IgD-negative memory B cell (primary cell): Measurements from ENCODE around the gene NHLRC3. TPM values are rescaled to one million over a fixed set of nuclear protein-coding genes. Genes with fewer than 3 reads are reported as not detected.
"Not testable (repeated sequence)": the region's sequence is repeated elsewhere in the genome, so short reads cannot be mapped to it uniquely, and the experiment has no call there.

Experiments
- H3K27ac Mint-ChIP-seq, 3 donors: one replicate each; pipeline ENCODE4 v1.8.0; 2020 to 2022; ENCODE audit warnings: mild to moderate bottlenecking in 3 of 3, mixed read lengths in 3 of 3, moderate library complexity in 1 of 3
- H3K27me3 Mint-ChIP-seq: one replicate; pipeline ENCODE4 v1.8.0; 2021; ENCODE audit warnings: mixed read lengths
- H3K36me3 Mint-ChIP-seq: one replicate; pipeline ENCODE4 v1.8.0; 2020; ENCODE audit warnings: mild to moderate bottlenecking, mixed read lengths
- H3K4me1 Mint-ChIP-seq, 3 donors: one replicate each; pipeline ENCODE4 v1.8.0; 2020 to 2022; ENCODE audit warnings: mixed read lengths in 3 of 3, mild to moderate bottlenecking in 1 of 3
- H3K4me3 Mint-ChIP-seq, 4 donors: one replicate each; pipeline ENCODE4 v1.8.0; 2020 to 2022; ENCODE audit warnings: mild to moderate bottlenecking in 4 of 4, mixed read lengths in 4 of 4, moderate library complexity in 3 of 4
- H3K9me3 Mint-ChIP-seq, 3 donors: one replicate each; pipeline ENCODE4 v1.8.0; 2020 to 2021; ENCODE audit warnings: mixed read lengths in 3 of 3, mild to moderate bottlenecking in 1 of 3
- polyA plus RNA-seq: library from polyadenylated mRNA; unstranded; fragments of 300-500 nt; fragmentation: Illumina TruSeq; gene quantifications from one replicate; pipeline ENCODE4 v1.2.3, GENCODE V29; 2021

The NHLRC3 gene, protein sequence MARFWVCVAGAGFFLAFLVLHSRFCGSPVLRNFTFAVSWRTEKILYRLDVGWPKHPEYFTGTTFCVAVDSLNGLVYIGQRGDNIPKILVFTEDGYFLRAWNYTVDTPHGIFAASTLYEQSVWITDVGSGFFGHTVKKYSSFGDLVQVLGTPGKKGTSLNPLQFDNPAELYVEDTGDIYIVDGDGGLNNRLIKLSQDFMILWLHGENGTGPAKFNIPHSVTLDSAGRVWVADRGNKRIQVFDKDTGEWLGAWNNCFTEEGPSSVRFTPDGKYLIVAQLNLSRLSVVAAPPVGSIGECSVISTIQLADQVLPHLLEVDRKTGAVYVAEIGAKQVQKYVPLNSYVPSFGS
- polyA plus RNA-seq: 4.8 TPM

DNA sequence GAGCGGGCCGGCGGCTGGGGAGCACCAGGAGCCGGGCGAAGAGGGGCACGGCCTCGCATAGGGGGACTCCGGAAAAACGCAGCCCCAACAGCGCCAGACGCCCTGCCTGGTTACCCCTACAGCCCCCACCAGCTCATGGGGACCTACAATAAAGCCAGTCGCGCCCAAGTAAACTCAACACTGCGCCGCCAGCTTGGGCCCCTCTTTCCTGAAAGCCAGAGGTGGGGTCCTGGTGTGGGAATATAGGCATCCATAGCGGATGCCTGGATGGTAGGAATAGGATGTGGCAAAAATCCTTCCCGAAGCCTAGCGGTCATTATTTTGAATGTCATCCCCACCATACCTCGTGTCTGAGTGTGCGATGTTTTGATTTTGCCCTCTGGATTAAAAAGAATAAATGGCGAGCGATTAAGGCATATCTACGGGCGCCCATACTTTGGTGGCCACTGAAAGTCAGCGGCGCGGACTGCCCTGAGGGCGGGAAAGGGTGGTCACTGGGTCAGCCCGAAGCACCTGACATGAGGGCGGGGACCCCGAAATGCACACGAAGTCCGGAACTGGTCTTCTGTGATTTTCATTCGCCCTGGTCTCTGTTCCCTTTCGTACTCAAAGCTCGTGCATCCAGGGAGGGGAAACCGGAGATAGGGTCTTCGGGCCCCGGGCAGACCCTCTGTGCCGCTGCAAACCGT is at the start of gene NHLRC3, which contains the start of gene PROSER1:
NHLRC3 (plus strand) TSS at position 577 of the 689 bp plus-strand sequence. CDS start 184 bp downstream, outside the sequence.
PROSER1 (minus strand) TSS at position 210 of the 689 bp plus-strand sequence. CDS start 847 bp downstream, outside the sequence.
- Mint-ChIP-seq H3K4me3 (peak within 1 kb of the TSS; percentile 95 to 99 (median 98)), H3K27me3 (no peaks in the 10 kb centered on the region), H3K36me3 (peaks cover 5% of the 10 kb centered on the region), H3K4me1 (peaks cover 42 to 63% (median 43%) of the 10 kb centered on the region in 3 donors), H3K9me3 (no peaks in the 10 kb centered on the region), H3K27ac (peak within 1 kb of the TSS; percentile 92 to 99 (median 99))

DNA sequence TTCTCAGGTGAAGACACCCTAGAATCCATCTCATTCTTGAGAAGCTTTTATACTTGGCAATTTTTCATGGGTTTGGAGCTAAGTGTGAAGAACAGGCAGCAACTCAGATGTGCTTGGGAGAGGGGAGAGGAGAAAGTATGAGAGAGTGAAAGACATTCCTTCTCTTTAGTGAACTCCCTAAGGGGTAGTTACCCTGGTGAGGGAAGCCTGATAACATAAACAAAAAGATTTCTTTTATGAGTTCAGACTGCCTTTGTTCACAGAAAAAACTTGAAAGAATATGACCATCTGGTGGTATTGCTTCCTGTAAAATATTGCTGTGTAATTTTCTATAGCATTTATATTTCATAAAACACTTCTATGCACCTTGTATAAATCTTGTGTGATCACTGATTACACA is 47.6 kb upstream of the NHLRC3 start, which contains the start of gene STOML3:
STOML3 (minus strand) TSS at position 139 of the 400 bp plus-strand sequence; CDS start at position 29, 110 bp downstream.
- H3K36me3 Mint-ChIP-seq: no peaks in the 10 kb centered on the region
- peaks cover 5% of the 10 kb centered on the region for H3K27me3 Mint-ChIP-seq
- no peak within 1 kb of the TSS for H3K4me3 Mint-ChIP-seq
- no peaks in the 10 kb centered on the region for H3K4me1 Mint-ChIP-seq
- no peaks in the 10 kb centered on the region for H3K9me3 Mint-ChIP-seq
- H3K27ac Mint-ChIP-seq: no peak within 1 kb of the TSS

DNA sequence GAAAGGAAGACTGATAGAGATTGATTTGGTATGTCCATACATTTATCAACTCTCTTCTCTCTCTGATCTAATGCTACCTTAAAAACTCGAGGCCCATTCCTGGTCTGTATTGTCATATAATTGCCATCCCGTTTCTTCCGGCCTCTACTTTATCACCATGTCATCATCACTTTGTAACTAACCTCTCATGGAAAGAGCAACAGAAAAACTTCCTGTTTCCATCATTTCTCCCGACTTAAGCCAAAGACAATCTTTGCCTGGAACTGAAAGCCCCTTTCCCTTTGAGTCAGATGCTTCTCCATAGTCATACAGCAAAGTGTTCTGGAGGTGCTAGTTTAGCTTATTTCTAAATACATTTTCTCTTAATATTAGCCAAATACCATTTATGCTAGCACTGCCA is 44.9 kb upstream of the NHLRC3 start:
- peaks cover 0 to 2% (median 0%) of the 10 kb centered on the region in 3 donors for H3K9me3 Mint-ChIP-seq
- H3K4me1 Mint-ChIP-seq: no peaks in the 10 kb centered on the region
- H3K27me3 Mint-ChIP-seq: peaks cover 5% of the 10 kb centered on the region
- H3K36me3 Mint-ChIP-seq: no peaks in the 10 kb centered on the region
- no peak overlapping the region for H3K27ac Mint-ChIP-seq
- no peak overlapping the region for H3K4me3 Mint-ChIP-seq

DNA sequence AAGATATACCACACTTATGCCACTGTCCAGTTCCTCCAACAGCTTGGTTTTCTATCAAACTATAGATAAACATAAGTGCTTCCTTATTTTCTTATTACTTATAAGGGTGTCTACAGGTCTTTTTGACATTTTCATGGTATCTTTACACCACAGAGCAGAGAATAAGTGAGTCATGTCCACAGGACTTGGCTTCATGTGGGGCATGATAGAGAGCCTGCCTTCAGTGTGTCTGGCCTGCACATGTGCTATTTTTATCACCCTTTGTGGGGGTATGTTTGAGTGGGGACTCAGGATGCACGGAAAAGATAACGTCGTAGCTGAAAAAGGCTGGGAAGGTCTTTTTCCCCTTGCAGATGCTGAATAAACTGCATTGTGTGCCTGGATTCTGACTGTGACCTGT is 39.5 kb upstream of the NHLRC3 start:
- Mint-ChIP-seq H3K9me3 (peaks cover 0 to 2% (median 0%) of the 10 kb centered on the region in 3 donors), H3K36me3 (no peaks in the 10 kb centered on the region), H3K27me3 (no peaks in the 10 kb centered on the region), H3K4me1 (no peaks in the 10 kb centered on the region), H3K27ac (no peak overlapping the region), H3K4me3 (no peak overlapping the region)

DNA sequence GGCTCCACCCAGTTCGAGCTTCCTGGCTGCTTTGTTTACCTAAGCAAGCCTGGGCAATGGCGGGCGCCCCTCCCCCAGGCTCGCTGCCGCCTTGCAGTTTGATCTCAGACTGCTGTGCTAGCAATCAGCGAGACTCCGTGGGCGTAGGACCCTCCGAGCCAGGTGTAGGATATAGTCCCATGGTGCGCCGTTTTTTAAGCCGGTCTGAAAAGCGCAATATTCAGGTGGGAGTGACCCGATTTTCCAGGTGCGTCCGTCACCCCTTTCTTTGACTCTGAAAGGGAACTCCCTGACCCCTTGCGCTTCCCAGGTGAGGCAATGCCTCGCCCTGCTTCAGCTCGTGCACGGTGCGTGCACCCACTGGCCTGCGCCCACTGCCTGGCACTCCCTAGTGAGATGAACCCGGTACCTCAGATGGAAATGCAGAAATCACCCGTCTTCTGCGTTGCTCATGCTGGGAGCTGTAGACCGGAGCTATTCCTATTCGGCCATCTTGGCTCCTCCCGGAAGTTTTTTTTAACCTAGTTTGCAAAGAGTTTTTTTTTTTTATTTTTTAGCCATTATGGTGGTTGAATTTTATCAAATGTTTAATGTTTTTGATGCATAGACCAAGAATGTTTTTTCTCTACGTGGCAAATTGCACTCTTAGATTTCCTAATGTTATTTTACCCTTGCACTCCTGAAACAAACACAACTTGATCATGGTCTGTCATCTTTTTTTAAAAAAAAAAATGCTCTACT is 31.7 kb upstream of the NHLRC3 start:
- H3K36me3 Mint-ChIP-seq, H3K9me3 Mint-ChIP-seq, H3K4me1 Mint-ChIP-seq, H3K27me3 Mint-ChIP-seq, H3K27ac Mint-ChIP-seq, H3K4me3 Mint-ChIP-seq: not testable (repeated sequence)

DNA sequence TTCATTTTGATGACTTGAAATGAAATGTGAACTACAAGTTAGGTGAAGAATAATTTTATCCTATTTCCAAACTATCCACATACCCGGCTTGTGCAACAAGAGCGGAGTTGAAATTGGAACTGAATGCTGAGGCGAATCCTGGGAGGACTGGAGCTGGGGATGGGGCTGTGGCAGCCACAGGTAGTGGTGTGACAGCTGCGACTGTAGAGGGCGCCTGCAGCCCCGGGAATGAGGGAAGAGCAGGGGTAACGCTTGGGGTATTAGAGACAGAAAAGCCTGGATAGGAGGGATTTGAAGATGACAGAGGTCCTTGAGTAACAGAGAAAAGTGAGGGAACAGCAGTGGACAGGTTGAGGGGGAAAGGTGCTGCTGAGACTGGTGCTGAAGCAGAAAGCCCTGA is 25.6 kb upstream of the NHLRC3 start:
- Mint-ChIP-seq H3K9me3 (peaks cover 0 to 2% (median 0%) of the 10 kb centered on the region in 3 donors), H3K27ac (no peak overlapping the region), H3K27me3 (no peaks in the 10 kb centered on the region), H3K36me3 (peaks cover 21% of the 10 kb centered on the region), H3K4me3 (no peak overlapping the region), H3K4me1 (peaks cover 0 to 3% (median 0%) of the 10 kb centered on the region in 3 donors)

DNA sequence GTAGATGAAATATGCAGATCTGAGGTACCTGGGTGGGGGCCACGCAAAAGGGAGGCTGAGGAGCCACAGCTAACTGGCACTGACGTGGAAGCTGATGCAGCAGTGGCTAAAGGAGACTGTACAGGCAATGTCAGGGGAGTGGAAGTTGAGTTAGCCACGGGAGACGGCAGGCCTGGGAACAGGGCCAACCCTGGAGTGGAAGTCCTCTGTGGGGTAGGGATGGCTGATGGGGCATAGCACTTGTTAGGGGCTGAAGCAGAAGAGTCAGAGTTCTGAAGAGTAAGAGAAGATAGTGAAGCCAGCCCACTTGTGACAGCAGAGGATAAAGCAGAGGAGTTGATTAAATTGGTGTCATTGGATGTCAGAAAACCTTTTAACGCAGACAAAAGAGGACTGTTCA is 24.8 kb upstream of the NHLRC3 start:
- H3K4me3 Mint-ChIP-seq: no peak overlapping the region
- H3K9me3 Mint-ChIP-seq: peaks cover 0 to 1% (median 0%) of the 10 kb centered on the region in 3 donors
- H3K36me3 Mint-ChIP-seq: peaks cover 21% of the 10 kb centered on the region
- H3K27ac Mint-ChIP-seq: no peak overlapping the region
- H3K4me1 Mint-ChIP-seq: peaks cover 0 to 3% (median 0%) of the 10 kb centered on the region in 3 donors
- H3K27me3 Mint-ChIP-seq: no peaks in the 10 kb centered on the region

DNA sequence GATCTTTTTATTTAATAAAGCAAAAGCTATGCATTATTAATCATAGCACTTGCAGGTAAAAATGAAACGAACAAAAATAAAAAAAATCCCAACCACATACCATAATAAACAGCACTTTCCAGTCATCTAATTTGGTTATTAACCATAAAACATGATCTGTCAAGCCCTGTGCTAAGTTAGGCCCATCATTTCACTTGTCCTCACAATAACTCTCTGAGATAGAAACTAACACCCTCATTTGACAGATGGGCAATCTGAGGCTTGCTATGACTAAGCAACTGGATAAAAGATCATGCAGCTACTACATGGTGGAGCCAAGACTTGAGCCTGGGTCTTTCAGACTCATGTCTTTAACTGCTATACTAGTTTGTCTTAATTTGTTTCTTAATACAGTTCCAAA is 22.2 kb upstream of the NHLRC3 start:
- Mint-ChIP-seq H3K4me3 (no peak overlapping the region), H3K36me3 (peaks cover 21% of the 10 kb centered on the region), H3K27ac (no peak overlapping the region), H3K9me3 (no peaks in the 10 kb centered on the region), H3K27me3 (no peaks in the 10 kb centered on the region), H3K4me1 (peaks cover 0 to 5% (median 0%) of the 10 kb centered on the region in 3 donors)

DNA sequence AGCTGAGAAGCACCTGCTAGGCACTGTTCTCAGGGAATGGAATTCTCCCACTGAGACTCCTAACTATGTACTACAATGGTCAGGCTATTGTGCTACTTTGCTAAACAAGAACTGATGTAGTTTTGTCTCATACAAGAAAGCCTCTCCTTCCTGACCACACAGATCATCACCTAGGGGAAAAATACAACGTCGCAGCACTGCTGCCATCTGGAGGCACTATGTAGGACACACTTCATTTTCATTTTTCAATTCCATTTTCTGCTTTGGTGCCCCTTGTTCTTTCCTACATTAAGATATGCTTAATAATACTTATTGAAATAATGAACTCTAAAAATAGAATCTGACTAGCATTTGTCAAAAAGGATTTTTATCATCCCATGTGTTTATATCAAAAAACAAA is 21.5 kb upstream of the NHLRC3 start:
- no peaks in the 10 kb centered on the region for H3K27me3 Mint-ChIP-seq
- H3K9me3 Mint-ChIP-seq: no peaks in the 10 kb centered on the region
- H3K36me3 Mint-ChIP-seq: peaks cover 25% of the 10 kb centered on the region
- H3K4me1 Mint-ChIP-seq: peaks cover 0 to 5% (median 0%) of the 10 kb centered on the region in 3 donors
- H3K27ac Mint-ChIP-seq: no peak overlapping the region
- no peak overlapping the region for H3K4me3 Mint-ChIP-seq

DNA sequence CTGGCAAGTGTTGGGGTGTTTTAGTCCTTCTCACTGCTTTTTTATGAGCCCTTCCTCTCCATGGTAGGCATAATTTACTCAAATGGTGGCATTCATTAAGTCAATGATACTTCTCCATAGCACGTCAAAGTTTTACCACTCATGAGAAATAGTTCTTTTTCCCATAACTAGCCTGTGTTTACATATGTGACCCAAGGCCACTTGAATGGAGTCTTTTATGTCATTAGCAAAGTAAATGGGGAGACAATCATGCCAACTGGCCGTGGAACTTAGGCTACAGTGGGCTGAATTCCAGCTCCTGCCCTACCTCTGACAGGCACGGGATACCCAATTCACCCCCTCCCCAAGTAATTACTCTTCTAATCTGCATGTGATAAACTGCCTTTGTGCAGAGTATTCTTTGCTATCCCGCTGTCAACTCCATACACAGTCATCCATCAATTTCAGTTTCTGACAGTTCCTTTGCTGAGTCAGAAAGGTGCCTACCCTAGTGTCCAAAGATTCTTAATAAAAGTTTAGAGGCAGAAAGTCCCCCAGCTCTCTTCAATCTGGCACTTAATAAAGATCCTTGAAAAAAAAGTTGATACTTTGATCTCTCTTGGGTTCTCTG is 17.3 kb upstream of the NHLRC3 start:
- no peak overlapping the region for H3K27ac Mint-ChIP-seq
- H3K4me1 Mint-ChIP-seq: peaks cover 0 to 2% (median 0%) of the 10 kb centered on the region in 3 donors
- no peaks in the 10 kb centered on the region for H3K27me3 Mint-ChIP-seq
- H3K9me3 Mint-ChIP-seq: no peaks in the 10 kb centered on the region
- no peak overlapping the region for H3K4me3 Mint-ChIP-seq
- peaks cover 9% of the 10 kb centered on the region for H3K36me3 Mint-ChIP-seq

DNA sequence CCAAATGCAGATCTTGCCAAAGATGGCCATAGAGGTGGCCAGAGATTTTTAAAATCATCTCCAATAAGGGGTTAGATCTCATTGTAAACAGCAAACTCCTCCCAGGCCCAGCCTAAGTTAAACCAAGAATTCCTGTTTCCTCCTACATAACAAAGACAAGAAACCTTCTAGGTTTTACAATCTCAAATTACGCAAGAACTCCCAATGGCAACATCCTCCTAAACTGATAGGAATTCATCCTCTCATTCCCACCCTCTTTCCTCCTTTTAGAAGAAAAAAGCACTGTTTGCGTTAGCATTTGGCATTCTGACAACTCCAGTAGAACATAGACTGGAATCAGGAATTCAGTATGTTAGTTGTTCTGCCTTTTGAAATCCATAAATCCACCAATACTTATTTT is 14.9 kb upstream of the NHLRC3 start:
- H3K27me3 Mint-ChIP-seq: no peaks in the 10 kb centered on the region
- H3K4me1 Mint-ChIP-seq: peaks cover 0 to 2% (median 0%) of the 10 kb centered on the region in 3 donors
- H3K27ac Mint-ChIP-seq: no peak overlapping the region
- H3K4me3 Mint-ChIP-seq: no peak overlapping the region
- H3K36me3 Mint-ChIP-seq: peaks cover 9% of the 10 kb centered on the region
- no peaks in the 10 kb centered on the region for H3K9me3 Mint-ChIP-seq

DNA sequence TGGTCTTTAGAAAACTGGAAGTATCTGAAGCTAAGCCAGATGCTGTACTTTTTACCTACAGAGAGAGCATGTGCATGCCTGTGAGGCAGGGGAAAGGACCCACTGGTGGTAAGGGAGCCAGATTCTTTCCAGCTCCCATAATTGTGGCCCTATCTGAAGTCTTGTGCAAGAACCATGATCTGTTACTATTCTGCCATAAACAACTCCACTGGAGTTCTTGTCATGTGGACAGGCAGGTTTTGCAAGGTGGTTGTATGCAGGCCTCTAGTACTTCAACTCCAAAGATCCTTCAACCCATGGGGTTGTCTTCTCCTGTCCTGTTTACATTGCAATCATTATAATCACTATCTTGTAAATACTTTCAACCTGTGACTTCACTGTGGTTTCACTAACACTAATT is 14.5 kb upstream of the NHLRC3 start:
- H3K4me1 Mint-ChIP-seq: peaks cover 0 to 2% (median 0%) of the 10 kb centered on the region in 3 donors
- H3K27me3 Mint-ChIP-seq: no peaks in the 10 kb centered on the region
- H3K9me3 Mint-ChIP-seq: no peaks in the 10 kb centered on the region
- H3K27ac Mint-ChIP-seq: no peak overlapping the region
- no peak overlapping the region for H3K4me3 Mint-ChIP-seq
- peaks cover 9% of the 10 kb centered on the region for H3K36me3 Mint-ChIP-seq

DNA sequence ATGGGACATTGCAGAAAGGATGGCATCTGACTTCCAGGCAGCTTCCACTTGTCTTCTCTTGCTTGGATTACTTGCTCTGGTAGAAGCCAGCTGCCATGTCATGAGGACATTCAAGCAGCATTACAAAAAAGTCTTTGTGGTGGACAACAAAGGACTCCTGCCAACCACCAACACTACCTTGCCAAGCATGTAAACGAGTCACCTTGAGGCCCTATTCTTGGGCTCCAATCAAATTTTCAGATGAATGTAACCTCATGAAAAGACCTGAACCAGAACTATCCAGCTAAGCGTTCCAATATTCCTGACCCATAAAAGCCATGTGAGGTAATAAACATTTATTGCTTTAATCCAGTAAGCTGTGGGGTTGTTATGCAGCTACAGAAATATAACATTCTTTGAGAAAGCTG is 12.8 kb upstream of the NHLRC3 start:
- Mint-ChIP-seq H3K27ac (no peak overlapping the region), H3K36me3 (peaks cover 7% of the 10 kb centered on the region)

DNA sequence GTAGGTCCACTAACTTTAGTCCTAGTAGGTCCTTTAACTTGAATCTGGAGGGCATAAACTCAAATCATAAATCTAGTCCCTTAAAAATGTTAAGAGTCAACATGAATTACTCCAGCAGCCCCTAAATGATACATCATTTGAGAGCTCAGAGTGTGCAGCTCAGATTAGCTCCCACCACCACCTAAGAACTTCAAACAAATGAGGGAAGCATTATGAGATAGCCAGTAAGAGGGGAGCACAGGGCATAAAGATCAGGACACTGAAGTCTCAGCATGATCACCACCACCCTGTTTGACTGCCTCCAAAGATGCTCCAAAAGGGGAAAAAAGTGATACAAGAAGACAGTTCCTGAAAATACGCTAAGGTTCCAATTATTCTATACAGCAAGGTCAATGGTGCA is 6.1 kb upstream of the NHLRC3 start:
- Mint-ChIP-seq H3K4me1 (peaks cover 30 to 40% (median 34%) of the 10 kb centered on the region in 3 donors), H3K27me3 (no peaks in the 10 kb centered on the region), H3K27ac (no peak overlapping the region), H3K9me3 (no peaks in the 10 kb centered on the region), H3K4me3 (no peak overlapping the region), H3K36me3 (no peaks in the 10 kb centered on the region)

More for the DNA sequence above, 12.8 kb upstream of the NHLRC3 start:
- no peaks in the 10 kb centered on the region for H3K9me3 Mint-ChIP-seq
- H3K4me1 Mint-ChIP-seq: no peaks in the 10 kb centered on the region
- no peaks in the 10 kb centered on the region for H3K27me3 Mint-ChIP-seq
- H3K4me3 Mint-ChIP-seq: no peak overlapping the region
